Ishikawa (cell line): ENCODE data around the gene ADAMTSL1.

ENCODE experiments used
- EP300 ChIP-seq: IDR thresholded peaks from 2 replicates; pipeline ENCODE4 v1.6.1; 2012; ENCODE audit warnings: borderline replicate concordance
- RAD21 ChIP-seq: IDR thresholded peaks from 2 replicates; pipeline ENCODE4 v1.6.1; 2012; ENCODE audit warnings: low read depth
- TAF1 ChIP-seq: IDR thresholded peaks from 2 replicates; pipeline ENCODE4 v1.6.1; 2012; ENCODE audit warnings: low read depth, mild to moderate bottlenecking
- ZBTB7A ChIP-seq: IDR thresholded peaks from 2 replicates; pipeline ENCODE4 v1.6.1; 2012; ENCODE audit warnings: low read depth
- TF ChIP-seq, protein P1 (sequence below): IDR thresholded peaks from 2 replicates; pipeline ENCODE4 v1.6.1; 2012

DNA sequence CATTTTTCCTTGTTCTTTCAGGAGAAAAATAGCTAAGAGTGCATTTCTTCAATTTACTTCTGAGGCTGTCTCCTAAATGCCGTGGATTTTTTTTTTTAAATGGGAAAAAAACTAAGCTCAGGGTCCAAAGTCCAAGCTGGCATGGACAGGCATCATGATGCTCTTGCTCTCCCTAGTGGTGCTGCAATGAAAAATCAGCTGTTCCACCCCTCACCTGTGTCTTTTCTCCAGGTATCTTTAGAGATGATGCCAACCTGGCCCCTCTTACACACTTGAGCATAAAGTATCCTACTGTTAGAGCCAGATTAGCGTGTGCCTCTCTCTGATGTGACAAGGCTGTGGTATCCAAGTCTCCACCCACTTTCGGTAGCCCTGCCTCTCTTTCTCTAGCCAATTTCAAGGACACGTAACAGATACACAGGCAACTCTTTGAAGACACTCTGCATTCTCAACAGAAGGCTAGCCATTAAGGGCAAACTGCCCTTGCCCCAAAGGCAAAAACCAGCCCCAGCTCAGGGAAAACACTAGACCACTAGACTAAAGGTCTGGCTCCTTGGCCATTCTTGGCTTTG is 350.2 kb downstream of the ADAMTSL1 start:
- TF ChIP-seq RAD21 = peak; percentile 58
- no peak for TF ChIP-seq ZBTB7A
- no peak for TF ChIP-seq EP300
- TF ChIP-seq TAF1 = no peak
- TF ChIP-seq, protein P1, sequence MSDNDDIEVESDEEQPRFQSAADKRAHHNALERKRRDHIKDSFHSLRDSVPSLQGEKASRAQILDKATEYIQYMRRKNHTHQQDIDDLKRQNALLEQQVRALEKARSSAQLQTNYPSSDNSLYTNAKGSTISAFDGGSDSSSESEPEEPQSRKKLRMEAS = no peak
